HG03095 (cell line): ENCODE data around the gene CLTRN.
"Not testable (repeated sequence)": the region's sequence is repeated elsewhere in the genome, so short reads cannot be mapped to it uniquely, and the experiment has no call there.

Experiments
- ATAC-seq: cut with Tn5 transposase; IDR thresholded peaks from one replicate; pipeline ENCODE4 v1.9.1; 2021; ENCODE audit warnings: moderate library complexity; ENCODE audit not compliant: unreplicated experiment

The CLTRN gene

GRCh38 chrX:15664487-15665444 lies at the start of gene CLTRN:
Gene CLTRN (minus strand): TSS chrX:15664805. CDS start chrX:15664775, 30 bp downstream.
- ATAC-seq: no peak

- not testable (repeated sequence) for ATAC-seq
Measured at GRCh38 chrX:15704273-15704672, 39.7 kb upstream of the CLTRN start.

GRCh38 chrX:15703809-15704208 lies 39.2 kb upstream of the CLTRN start:
- ATAC-seq: peak; percentile 69

GRCh38 chrX:15702488-15703371 lies 38.1 kb upstream of the CLTRN start:
- no peak for ATAC-seq

- ATAC-seq: no peak
Measured at GRCh38 chrX:15696516-15696915, 31.9 kb upstream of the CLTRN start.

- no peak for ATAC-seq
Measured at GRCh38 chrX:15694941-15695451, 30.4 kb upstream of the CLTRN start.

- peak; percentile 86 for ATAC-seq
Measured at GRCh38 chrX:15686818-15687685, 22.4 kb upstream of the CLTRN start.

- no peak for ATAC-seq
Measured at GRCh38 chrX:15683193-15683592, 18.6 kb upstream of the CLTRN start.

- no peak for ATAC-seq
Measured at GRCh38 chrX:15681433-15681832, 16.8 kb upstream of the CLTRN start.

GRCh38 chrX:15680401-15680800 lies 15.8 kb upstream of the CLTRN start:
- peak; percentile 32 for ATAC-seq

GRCh38 chrX:15679246-15679645 lies 14.6 kb upstream of the CLTRN start:
- ATAC-seq: no peak

GRCh38 chrX:15678339-15678738 lies 13.7 kb upstream of the CLTRN start:
- no peak for ATAC-seq

- ATAC-seq: no peak
Measured at GRCh38 chrX:15676886-15677285, 12.3 kb upstream of the CLTRN start.

- ATAC-seq: peak; percentile 66
Measured at GRCh38 chrX:15675490-15675921, 10.9 kb upstream of the CLTRN start.

- peak; percentile 78 for ATAC-seq
Measured at GRCh38 chrX:15674841-15675489, 10.4 kb upstream of the CLTRN start.

GRCh38 chrX:15674514-15674840 lies 9.9 kb upstream of the CLTRN start:
- no peak for ATAC-seq

GRCh38 chrX:15673970-15674369 lies 9.4 kb upstream of the CLTRN start:
- ATAC-seq: no peak

- no peak for ATAC-seq
Measured at GRCh38 chrX:15672881-15673280, 8.3 kb upstream of the CLTRN start.

GRCh38 chrX:15663439-15663838 lies 1.2 kb downstream of the CLTRN start:
- no peak for ATAC-seq

GRCh38 chrX:15654804-15655203 lies 9.8 kb downstream of the CLTRN start:
- not testable (repeated sequence) for ATAC-seq
